K562 (cell line): Measurements from ENCODE around the gene MYO18B. TPM values are rescaled to one million over a fixed set of nuclear protein-coding genes. Genes with fewer than 3 reads are reported as not detected.
A peak's percentile ranks its signal among the peaks of the same experiment; 100 is the strongest.

Experiments
- ARNT ChIP-seq, 2 experiments: fragments of 450-650 bp; IDR thresholded peaks; 2 replicates each; pipeline ENCODE4 v1.6.1; 2016; ENCODE audit warnings: mild to moderate bottlenecking in 1 of 2
- BRD4 ChIP-seq: fragments of 200-600 bp; sonication (generic); IDR thresholded peaks from 2 replicates; pipeline ENCODE4 v1.6.1; 2017; ENCODE audit warnings: inconsistent platforms
- CBX8 ChIP-seq: fragments of 200-600 bp; sonication (generic); IDR thresholded peaks from 2 replicates; pipeline ENCODE4 v1.6.1; 2012; ENCODE audit warnings: borderline replicate concordance, mixed run types, low read depth, mild to moderate bottlenecking, moderate library complexity, mixed read lengths, low read length, control low read depth, inconsistent platforms; ENCODE audit not compliant: poor library complexity, severe bottlenecking; ENCODE audit errors: extremely low read depth
- CHD1 ChIP-seq: fragments of 200-600 bp; sonication (generic); IDR thresholded peaks from one replicate; pipeline ENCODE4 v1.6.1; 2012; ENCODE audit warnings: mild to moderate bottlenecking, moderate library complexity, low read length, inconsistent platforms
- DIDO1 ChIP-seq: fragments of 450-650 bp; IDR thresholded peaks from 2 replicates; pipeline ENCODE4 v1.6.1; 2016; ENCODE audit warnings: low read depth, missing biosample characterization, missing genetic modification characterization
- GABPA ChIP-seq: fragments of 200-800 bp; sonication (Bioruptor generic); conservative IDR thresholded peaks from 2 replicates; pipeline ENCODE4 v1.6.1; 2016; ENCODE audit warnings: low read depth, missing genetic modification characterization, missing compliant biosample characterization
- HNRNPH1 ChIP-seq: fragments of 200-400 bp; formaldehyde crosslinking; optimal IDR thresholded peaks from 2 replicates; pipeline ENCODE3; 2017; ENCODE audit warnings: low read depth, mild to moderate bottlenecking, low read length, moderate library complexity
- KLF13 ChIP-seq: fragments of 450-650 bp; IDR thresholded peaks from 2 replicates; pipeline ENCODE4 v1.6.1; 2016; ENCODE audit warnings: missing genetic modification characterization, low read depth, mild to moderate bottlenecking, missing compliant biosample characterization, moderate library complexity, borderline replicate concordance
- KLF16 ChIP-seq: IDR thresholded peaks from 2 replicates; pipeline ENCODE4 v1.6.1; 2016; ENCODE audit warnings: antibody characterized with exemption
- MCM7 ChIP-seq, 2 experiments: fragments of 450-650 bp; IDR thresholded peaks; 2 replicates each; pipeline ENCODE4 v1.6.1; 2016 to 2018
- MTA3 ChIP-seq: fragments of 450-650 bp; formaldehyde crosslinking; IDR thresholded peaks from 2 replicates; pipeline ENCODE4 v1.6.1; 2017; ENCODE audit warnings: mild to moderate bottlenecking, borderline replicate concordance
- NEUROD1 ChIP-seq: fragments of 150-350 bp; IDR thresholded peaks from 2 replicates; pipeline ENCODE4 v1.6.1; 2014; ENCODE audit warnings: borderline replicate concordance, low read length, low read depth; ENCODE audit not compliant: partially characterized antibody
- NFIC ChIP-seq: fragments of 450-650 bp; IDR thresholded peaks from 2 replicates; pipeline ENCODE4 v1.6.1; 2017; ENCODE audit warnings: mild to moderate bottlenecking, inconsistent platforms
- NONO ChIP-seq, 2 experiments: fragments of 200-400 bp in 1 of 2; fragments of 450-650 bp in 1 of 2; formaldehyde crosslinking in 1 of 2; IDR thresholded peaks; 2 replicates each; pipeline ENCODE4 v1.6.1; 2017; ENCODE audit warnings: low read depth in 2 of 2, mild to moderate bottlenecking in 2 of 2, moderate library complexity in 2 of 2, low read length in 1 of 2
- OTX1 ChIP-seq: fragments of 450-650 bp; formaldehyde crosslinking; IDR thresholded peaks from 2 replicates; pipeline ENCODE4 v1.4.0; 2022; ENCODE audit warnings: mild to moderate bottlenecking
- POLR2AphosphoS2 ChIP-seq: IDR thresholded peaks from 2 replicates; pipeline ENCODE4 v1.6.1; 2012; ENCODE audit warnings: low read length, improper control_type of control experiment
- SP1 ChIP-seq: sonication (generic); formaldehyde crosslinking; IDR thresholded peaks from 2 replicates; pipeline ENCODE4 v1.8.1; 2022; ENCODE audit warnings: mild to moderate bottlenecking, missing genetic modification reagents
- SRSF1 ChIP-seq: fragments of 200-400 bp; formaldehyde crosslinking; IDR thresholded peaks from 2 replicates; pipeline ENCODE4 v1.6.1; 2017; ENCODE audit warnings: mild to moderate bottlenecking, low read depth, low read length, moderate library complexity
- TAF7 ChIP-seq: fragments of 450-650 bp; IDR thresholded peaks from 2 replicates; pipeline ENCODE4 v1.6.1; 2016; ENCODE audit warnings: missing genetic modification characterization, missing compliant biosample characterization
- TBL1XR1 ChIP-seq, 2 experiments: IDR thresholded peaks; 2 replicates each; pipeline ENCODE4 v1.6.1; 2012; ENCODE audit warnings: improper control_type of control experiment in 2 of 2, low read length in 2 of 2, mild to moderate bottlenecking in 1 of 2
- ZBED1 ChIP-seq: IDR thresholded peaks from 2 replicates; pipeline ENCODE4 v1.6.1; 2014
- ZNF282 ChIP-seq: sonication (generic); formaldehyde crosslinking; IDR thresholded peaks from 2 replicates; pipeline ENCODE4 v1.8.1; 2023; ENCODE audit warnings: missing genetic modification reagents
- polyA plus RNA-seq, 8 experiments: library from polyadenylated mRNA; depleted of rRNA in 4 of 8; stranded (reverse) in 5 of 8; unstranded in 3 of 8; fragments of >200 nt; fragmentation: Nextera tagmentation in 2 of 8; fragmentation: Illumina TruSeq in 1 of 8; extraction: Ambion mirVana in 2 of 8; extraction: Trizol in 1 of 8; gene quantifications; 2 replicates each; pipeline versions ENCODE4 v1.2.1 to v1.2.3, GENCODE V29; 2011 to 2014; ENCODE audit warnings: inconsistent platforms in 1 of 8, missing spikeins in 1 of 8
- total RNA-seq, 7 experiments: library from RNA; depleted of rRNA in 6 of 7; stranded (reverse); fragments of >200 nt in 6 of 7; fragmentation: Illumina TruSeq in 2 of 7; extraction: Trizol in 2 of 7; gene quantifications; 2 replicates each; pipeline versions ENCODE4 v1.2.1 to v1.2.3, GENCODE V29; 2011 to 2021; ENCODE audit warnings: low replicate concordance in 1 of 7
- TF ChIP-seq, protein P1 (sequence below): fragments of 450-650 bp; IDR thresholded peaks from 2 replicates; pipeline ENCODE4 v1.6.1; 2016; ENCODE audit warnings: mild to moderate bottlenecking
- TF ChIP-seq, protein P2 (sequence below): sonication (generic); formaldehyde crosslinking; IDR thresholded peaks from 2 replicates; pipeline ENCODE4 v1.4.0; 2020; ENCODE audit warnings: mild to moderate bottlenecking, missing genetic modification reagents
- TF ChIP-seq, protein P3 (sequence below): sonication (generic); formaldehyde crosslinking; IDR thresholded peaks from 2 replicates; pipeline ENCODE4 v1.8.1; 2023; ENCODE audit warnings: mild to moderate bottlenecking, missing genetic modification reagents

MYO18B gene
- total and polyA plus RNA-seq, 9 of the 15 experiments (the other 6 are each of a cell fraction or from before 2014, with no cell fraction given): 0.06 to 7.0 (median 4.3) TPM

DNA sequence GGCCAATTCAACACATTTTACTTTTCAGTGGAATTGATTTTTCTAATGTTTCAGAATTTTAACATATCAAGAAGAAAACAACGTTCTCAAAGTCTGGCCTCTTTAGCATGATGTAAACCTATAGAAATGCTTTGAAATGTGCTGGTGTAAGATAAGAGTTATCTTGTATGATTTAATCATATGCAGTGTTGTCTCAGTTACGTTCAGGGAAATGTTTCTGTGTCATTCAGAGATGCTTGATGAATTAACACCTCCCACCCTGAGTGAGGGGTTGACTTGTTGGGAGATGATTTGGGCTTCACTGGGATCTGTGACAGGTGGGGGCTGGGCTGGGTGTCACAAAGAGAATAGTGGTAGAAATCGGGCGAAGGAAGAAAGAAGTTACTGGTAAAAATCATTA lies 15.7 kb upstream of the MYO18B start (continued):
- TF ChIP-seq, protein P1, sequence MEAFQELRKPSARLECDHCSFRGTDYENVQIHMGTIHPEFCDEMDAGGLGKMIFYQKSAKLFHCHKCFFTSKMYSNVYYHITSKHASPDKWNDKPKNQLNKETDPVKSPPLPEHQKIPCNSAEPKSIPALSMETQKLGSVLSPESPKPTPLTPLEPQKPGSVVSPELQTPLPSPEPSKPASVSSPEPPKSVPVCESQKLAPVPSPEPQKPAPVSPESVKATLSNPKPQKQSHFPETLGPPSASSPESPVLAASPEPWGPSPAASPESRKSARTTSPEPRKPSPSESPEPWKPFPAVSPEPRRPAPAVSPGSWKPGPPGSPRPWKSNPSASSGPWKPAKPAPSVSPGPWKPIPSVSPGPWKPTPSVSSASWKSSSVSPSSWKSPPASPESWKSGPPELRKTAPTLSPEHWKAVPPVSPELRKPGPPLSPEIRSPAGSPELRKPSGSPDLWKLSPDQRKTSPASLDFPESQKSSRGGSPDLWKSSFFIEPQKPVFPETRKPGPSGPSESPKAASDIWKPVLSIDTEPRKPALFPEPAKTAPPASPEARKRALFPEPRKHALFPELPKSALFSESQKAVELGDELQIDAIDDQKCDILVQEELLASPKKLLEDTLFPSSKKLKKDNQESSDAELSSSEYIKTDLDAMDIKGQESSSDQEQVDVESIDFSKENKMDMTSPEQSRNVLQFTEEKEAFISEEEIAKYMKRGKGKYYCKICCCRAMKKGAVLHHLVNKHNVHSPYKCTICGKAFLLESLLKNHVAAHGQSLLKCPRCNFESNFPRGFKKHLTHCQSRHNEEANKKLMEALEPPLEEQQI: no peak
- TF ChIP-seq, protein P2, sequence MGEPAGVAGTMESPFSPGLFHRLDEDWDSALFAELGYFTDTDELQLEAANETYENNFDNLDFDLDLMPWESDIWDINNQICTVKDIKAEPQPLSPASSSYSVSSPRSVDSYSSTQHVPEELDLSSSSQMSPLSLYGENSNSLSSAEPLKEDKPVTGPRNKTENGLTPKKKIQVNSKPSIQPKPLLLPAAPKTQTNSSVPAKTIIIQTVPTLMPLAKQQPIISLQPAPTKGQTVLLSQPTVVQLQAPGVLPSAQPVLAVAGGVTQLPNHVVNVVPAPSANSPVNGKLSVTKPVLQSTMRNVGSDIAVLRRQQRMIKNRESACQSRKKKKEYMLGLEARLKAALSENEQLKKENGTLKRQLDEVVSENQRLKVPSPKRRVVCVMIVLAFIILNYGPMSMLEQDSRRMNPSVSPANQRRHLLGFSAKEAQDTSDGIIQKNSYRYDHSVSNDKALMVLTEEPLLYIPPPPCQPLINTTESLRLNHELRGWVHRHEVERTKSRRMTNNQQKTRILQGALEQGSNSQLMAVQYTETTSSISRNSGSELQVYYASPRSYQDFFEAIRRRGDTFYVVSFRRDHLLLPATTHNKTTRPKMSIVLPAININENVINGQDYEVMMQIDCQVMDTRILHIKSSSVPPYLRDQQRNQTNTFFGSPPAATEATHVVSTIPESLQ: no peak
- TF ChIP-seq OTX1 (CRISPR knock-in tag) (no peak), ARNT (IDR thresholded peaks at IDR 0.05) (peak in 1 of 2 experiments; percentile 88; a peak in 2 of 4 replicates), TAF7 (tag) (no peak), ZNF282 (CRISPR knock-in tag) (no peak), CHD1 (no peak), SP1 (no peak), HNRNPH1 (no peak), KLF16 (no peak), POLR2AphosphoS2 (no peak), BRD4 (no peak), NONO (IDR thresholded peaks at IDR 0.05; ENCODE audit: low read depth in 2 of 2, low read length in 1 of 2) (no peak), DIDO1 (no peak), GABPA (tag) (no peak), TBL1XR1 (IDR thresholded peaks at IDR 0.05; ENCODE audit: low read length in 2 of 2) (peak in 1 of 2 experiments; percentile 83; a peak in 2 of 4 replicates), CBX8 (no peak), MCM7 (IDR thresholded peaks at IDR 0.05) (no peak), MTA3 (no peak), SRSF1 (no peak), ZBED1 (no peak), NEUROD1 (no peak), NFIC (no peak), KLF13 (tag) (no peak)
- TF ChIP-seq, protein P3, sequence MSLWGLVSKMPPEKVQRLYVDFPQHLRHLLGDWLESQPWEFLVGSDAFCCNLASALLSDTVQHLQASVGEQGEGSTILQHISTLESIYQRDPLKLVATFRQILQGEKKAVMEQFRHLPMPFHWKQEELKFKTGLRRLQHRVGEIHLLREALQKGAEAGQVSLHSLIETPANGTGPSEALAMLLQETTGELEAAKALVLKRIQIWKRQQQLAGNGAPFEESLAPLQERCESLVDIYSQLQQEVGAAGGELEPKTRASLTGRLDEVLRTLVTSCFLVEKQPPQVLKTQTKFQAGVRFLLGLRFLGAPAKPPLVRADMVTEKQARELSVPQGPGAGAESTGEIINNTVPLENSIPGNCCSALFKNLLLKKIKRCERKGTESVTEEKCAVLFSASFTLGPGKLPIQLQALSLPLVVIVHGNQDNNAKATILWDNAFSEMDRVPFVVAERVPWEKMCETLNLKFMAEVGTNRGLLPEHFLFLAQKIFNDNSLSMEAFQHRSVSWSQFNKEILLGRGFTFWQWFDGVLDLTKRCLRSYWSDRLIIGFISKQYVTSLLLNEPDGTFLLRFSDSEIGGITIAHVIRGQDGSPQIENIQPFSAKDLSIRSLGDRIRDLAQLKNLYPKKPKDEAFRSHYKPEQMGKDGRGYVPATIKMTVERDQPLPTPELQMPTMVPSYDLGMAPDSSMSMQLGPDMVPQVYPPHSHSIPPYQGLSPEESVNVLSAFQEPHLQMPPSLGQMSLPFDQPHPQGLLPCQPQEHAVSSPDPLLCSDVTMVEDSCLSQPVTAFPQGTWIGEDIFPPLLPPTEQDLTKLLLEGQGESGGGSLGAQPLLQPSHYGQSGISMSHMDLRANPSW: no peak
